ENCODE measurements around the gene PEX26. TPM values are rescaled to one million over a fixed set of nuclear protein-coding genes. Genes with fewer than 3 reads are reported as not detected.
A peak's percentile ranks its signal among the peaks of the same experiment; 100 is the strongest.

The PEX26 gene
- total RNA-seq, 2 donors from 2014 or later, result 53.4 to 70.5 TPM

DNA sequence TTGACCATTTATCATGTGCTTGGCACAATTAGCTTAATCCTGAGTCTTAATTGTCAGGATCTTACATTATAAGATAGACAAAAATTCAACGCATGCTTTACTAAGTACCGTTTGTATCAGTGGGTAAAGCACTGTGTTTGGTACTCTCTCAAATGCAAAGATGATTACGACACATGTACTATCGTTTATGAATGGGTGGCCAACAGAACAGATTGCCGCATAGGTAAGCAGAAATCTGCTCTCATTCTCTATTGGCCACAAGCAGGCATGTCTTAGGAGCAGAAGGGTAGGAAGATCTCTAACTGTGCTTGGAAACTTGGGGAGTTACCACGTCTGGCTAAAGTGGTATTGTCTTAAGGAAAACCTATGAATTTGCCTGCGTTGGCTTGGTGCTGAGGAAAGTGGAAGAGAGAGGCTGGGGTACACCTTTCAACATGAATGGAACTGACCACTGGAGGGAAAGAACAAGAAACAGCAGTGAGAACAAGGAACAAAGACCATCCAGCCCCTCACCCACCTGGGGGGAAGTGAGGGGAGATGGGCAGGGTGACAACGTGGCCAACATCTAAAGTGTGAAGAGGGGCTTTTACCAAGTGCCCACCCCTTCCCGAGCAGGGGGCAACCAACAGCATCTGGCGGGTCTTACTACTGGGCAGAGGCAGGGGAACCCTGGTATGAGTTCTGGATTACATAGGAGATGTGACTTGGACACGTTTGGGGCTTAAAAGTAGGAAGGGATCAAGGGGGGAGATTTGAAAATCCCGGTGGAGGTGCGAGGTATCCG, 31.8 kb downstream of the PEX26 start:
- Mint-ChIP-seq H3K27me3 (peaks cover 14% of the 10 kb centered on the region), H3K4me1 (peaks cover 47% of the 10 kb centered on the region), H3K9me3 (no peaks in the 10 kb centered on the region), H3K27ac (peak overlapping the region; percentile 23), H3K4me3 (peak overlapping the region; percentile 68), H3K36me3 (ENCODE audit: low read depth) (peaks cover 7% of the 10 kb centered on the region)
- no peak for ATAC-seq (replicated peaks)

DNA sequence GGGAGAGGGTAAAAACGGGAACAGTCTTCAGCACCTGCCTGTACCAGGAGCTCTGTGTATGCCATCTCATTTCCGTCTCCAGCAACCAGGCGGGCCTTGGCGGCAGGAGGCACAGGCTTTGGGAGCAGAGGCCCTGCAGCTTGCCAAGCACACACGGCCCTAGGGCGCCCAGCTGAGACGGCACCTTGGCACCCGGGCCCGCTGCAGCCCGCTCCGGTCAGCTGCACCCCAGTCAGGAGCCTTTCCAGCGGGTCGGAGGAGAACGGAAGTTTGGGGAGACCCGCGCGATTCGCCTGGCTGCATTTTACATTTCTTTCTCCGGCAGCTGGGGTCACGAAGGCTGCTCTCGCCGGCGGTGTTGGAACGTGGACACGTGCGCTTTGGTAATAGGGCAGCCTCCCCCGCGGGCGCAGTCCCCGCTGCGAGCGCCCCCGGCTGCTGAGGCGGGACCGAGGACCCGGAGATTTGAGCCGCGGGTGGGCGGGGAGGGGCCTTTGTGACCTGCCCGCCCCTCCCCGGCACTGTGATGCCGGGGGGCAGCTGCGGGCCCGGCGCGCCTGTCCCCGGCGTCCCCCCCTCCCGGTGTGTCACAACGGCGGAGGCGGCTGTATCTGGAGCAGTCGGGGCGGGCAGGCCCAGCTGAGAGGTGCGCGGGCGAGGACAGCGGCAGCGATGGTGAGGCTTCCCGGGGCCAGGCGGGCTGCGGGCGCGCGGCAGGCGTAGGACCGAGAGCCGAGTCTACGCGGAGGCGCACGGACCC, 32.6 kb downstream of the PEX26 start, which contains the start of gene TUBA8:
Gene TUBA8 (plus strand): TSS at position 616 of the 760 bp plus-strand sequence. CDS start 57 bp downstream, at position 673.
- no peaks in the 10 kb centered on the region for H3K9me3 Mint-ChIP-seq
- H3K4me1 Mint-ChIP-seq, result peaks cover 42% of the 10 kb centered on the region
- peak within 1 kb of the TSS; percentile 68 for H3K4me3 Mint-ChIP-seq
- ATAC-seq (replicated peaks), result peak; percentile 52
- H3K27ac Mint-ChIP-seq, result peak within 1 kb of the TSS; percentile 23
- H3K36me3 Mint-ChIP-seq (ENCODE audit: low read depth), result no peaks in the 10 kb centered on the region
- H3K27me3 Mint-ChIP-seq, result peaks cover 14% of the 10 kb centered on the region

GRCh38 chr22:18110954-18111758, 33.4 kb downstream of the PEX26 start:
- Mint-ChIP-seq H3K36me3 (ENCODE audit: low read depth) (no peaks in the 10 kb centered on the region), H3K4me3 (peak overlapping the region; percentile 68), H3K4me1 (peaks cover 35% of the 10 kb centered on the region), H3K27me3 (peaks cover 14% of the 10 kb centered on the region), H3K27ac (no peak overlapping the region), H3K9me3 (no peaks in the 10 kb centered on the region)
- no peak for ATAC-seq (replicated peaks)

DNA sequence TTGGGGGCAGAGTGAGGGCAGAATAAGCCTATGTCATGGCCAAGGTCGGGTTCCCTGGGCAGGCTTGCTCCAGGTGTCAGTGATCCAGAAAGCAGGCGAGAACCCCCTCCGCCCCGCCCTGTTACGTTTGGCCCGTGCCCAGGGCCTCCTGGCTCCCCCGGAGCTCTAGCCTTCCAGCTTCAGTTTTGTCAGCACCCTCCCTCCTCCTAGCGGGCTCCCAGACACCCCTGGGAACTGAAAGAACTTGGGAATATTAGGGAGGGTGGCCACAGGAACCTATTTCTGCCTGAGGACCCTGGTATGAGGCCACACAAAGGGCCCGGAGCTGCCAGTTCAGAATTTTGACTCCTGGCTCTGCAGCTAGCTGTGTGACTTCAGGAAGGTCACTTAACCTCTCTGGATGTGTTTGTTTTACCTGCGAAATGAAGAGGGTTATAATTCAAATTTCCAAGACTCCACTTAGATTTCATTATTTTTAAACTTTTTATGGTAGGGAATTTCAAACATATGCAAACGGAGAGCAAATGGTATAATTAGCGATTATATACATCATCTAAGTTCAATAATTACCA, 34.1 kb downstream of the PEX26 start:
- no peak for ATAC-seq (replicated peaks)
- H3K4me3 Mint-ChIP-seq, result peak overlapping the region; percentile 68
- no peak overlapping the region for H3K27ac Mint-ChIP-seq
- H3K36me3 Mint-ChIP-seq (ENCODE audit: low read depth), result no peaks in the 10 kb centered on the region
- H3K27me3 Mint-ChIP-seq, result peaks cover 14% of the 10 kb centered on the region
- H3K4me1 Mint-ChIP-seq, result peaks cover 32% of the 10 kb centered on the region
- no peaks in the 10 kb centered on the region for H3K9me3 Mint-ChIP-seq

- peaks cover 14% of the 10 kb centered on the region for H3K27me3 Mint-ChIP-seq
- H3K9me3 Mint-ChIP-seq, result no peaks in the 10 kb centered on the region
- no peak overlapping the region for H3K27ac Mint-ChIP-seq
- H3K36me3 Mint-ChIP-seq (ENCODE audit: low read depth), result no peaks in the 10 kb centered on the region
- peaks cover 26% of the 10 kb centered on the region for H3K4me1 Mint-ChIP-seq
- no peak overlapping the region for H3K4me3 Mint-ChIP-seq
- no peak for ATAC-seq (replicated peaks)
Observed at GRCh38 chr22:18112440-18112839, 34.6 kb downstream of the PEX26 start.

- H3K27ac Mint-ChIP-seq, result peak overlapping the region; percentile 65
Observed at GRCh38 chr22:18113680-18114394, 36.0 kb downstream of the PEX26 start.

DNA sequence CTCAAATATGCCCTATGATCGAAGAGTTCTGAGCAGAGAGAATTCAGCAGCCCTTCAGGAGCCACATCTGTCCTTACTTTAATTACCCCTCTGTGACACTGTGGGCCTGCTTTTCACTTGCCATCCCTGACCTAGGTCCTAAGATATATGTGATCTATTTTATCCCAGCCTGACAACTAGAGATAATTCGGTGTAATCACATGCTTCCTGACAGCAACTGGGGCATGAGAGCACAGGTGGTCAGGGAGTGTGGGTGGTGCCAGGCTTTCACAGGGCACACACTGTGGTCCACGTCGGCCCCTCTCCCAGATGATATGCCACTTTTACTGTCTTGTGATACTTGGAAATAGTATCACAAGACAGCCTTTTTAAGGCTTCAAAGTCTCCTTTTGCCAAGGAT, 36.7 kb downstream of the PEX26 start:
- peaks cover 28% of the 10 kb centered on the region for H3K4me1 Mint-ChIP-seq
- H3K9me3 Mint-ChIP-seq, result no peaks in the 10 kb centered on the region
- peak overlapping the region; percentile 34 for H3K4me3 Mint-ChIP-seq
- no peaks in the 10 kb centered on the region for H3K36me3 Mint-ChIP-seq (ENCODE audit: low read depth)
- H3K27ac Mint-ChIP-seq, result peak overlapping the region; percentile 65
- H3K27me3 Mint-ChIP-seq, result peaks cover 11% of the 10 kb centered on the region
- ATAC-seq (replicated peaks), result no peak

More at GRCh38 chr22:18113680-18114394, 36.0 kb downstream of the PEX26 start:
- peaks cover 24% of the 10 kb centered on the region for H3K4me1 Mint-ChIP-seq
- ATAC-seq (replicated peaks), result no peak
- peaks cover 14% of the 10 kb centered on the region for H3K27me3 Mint-ChIP-seq
- H3K36me3 Mint-ChIP-seq (ENCODE audit: low read depth), result no peaks in the 10 kb centered on the region
- H3K9me3 Mint-ChIP-seq, result no peaks in the 10 kb centered on the region
- H3K4me3 Mint-ChIP-seq, result peak overlapping the region; percentile 34

DNA sequence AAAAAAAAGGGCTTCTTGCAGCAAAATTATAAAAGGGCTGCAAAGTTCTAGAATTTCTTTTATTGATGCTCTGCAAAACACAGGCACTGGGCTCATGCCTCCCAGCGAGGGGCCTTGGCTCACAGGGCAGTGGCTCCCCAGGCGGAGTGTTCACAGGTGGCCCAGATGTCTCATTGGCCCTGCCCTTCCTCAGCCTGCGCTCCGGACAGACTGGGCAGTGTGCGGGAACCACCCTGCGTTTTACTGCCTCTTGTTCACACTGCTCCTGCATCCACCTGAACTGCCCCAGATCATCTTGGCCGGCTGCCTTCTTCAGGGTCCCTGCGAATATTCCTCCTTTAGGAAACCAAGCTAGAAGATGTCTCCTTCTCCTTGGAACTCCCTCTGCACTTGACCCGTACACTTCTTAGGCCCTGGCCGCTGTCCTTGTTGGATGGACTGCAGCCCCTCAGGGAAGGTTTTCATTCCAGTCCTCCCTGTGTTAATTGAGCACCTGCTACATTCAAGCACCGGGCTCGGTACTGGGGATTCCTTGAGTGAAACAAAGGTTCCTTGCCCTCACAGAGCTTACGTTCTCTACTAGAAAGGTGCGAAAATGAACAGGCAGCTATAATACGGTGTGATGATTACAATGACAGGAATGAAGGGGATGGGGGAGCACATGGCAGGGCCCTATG, 37.3 kb downstream of the PEX26 start:
- no peak overlapping the region for H3K27ac Mint-ChIP-seq
- no peaks in the 10 kb centered on the region for H3K36me3 Mint-ChIP-seq (ENCODE audit: low read depth)
- peaks cover 5% of the 10 kb centered on the region for H3K27me3 Mint-ChIP-seq
- no peaks in the 10 kb centered on the region for H3K9me3 Mint-ChIP-seq
- peaks cover 23% of the 10 kb centered on the region for H3K4me1 Mint-ChIP-seq
- H3K4me3 Mint-ChIP-seq, result no peak overlapping the region
- ATAC-seq (replicated peaks), result no peak

- no peak overlapping the region for H3K27ac Mint-ChIP-seq
- H3K4me1 Mint-ChIP-seq, result peaks cover 24% of the 10 kb centered on the region
- H3K27me3 Mint-ChIP-seq, result peaks cover 5% of the 10 kb centered on the region
- H3K36me3 Mint-ChIP-seq (ENCODE audit: low read depth), result no peaks in the 10 kb centered on the region
- no peaks in the 10 kb centered on the region for H3K9me3 Mint-ChIP-seq
- no peak overlapping the region for H3K4me3 Mint-ChIP-seq
- no peak for ATAC-seq (replicated peaks)
Observed at GRCh38 chr22:18115906-18116371, 38.1 kb downstream of the PEX26 start.

- no peak overlapping the region for H3K4me3 Mint-ChIP-seq
- H3K36me3 Mint-ChIP-seq (ENCODE audit: low read depth), result no peaks in the 10 kb centered on the region
- ATAC-seq (replicated peaks), result no peak
- H3K27ac Mint-ChIP-seq, result no peak overlapping the region
- H3K4me1 Mint-ChIP-seq, result peaks cover 24% of the 10 kb centered on the region
- peaks cover 5% of the 10 kb centered on the region for H3K27me3 Mint-ChIP-seq
- no peaks in the 10 kb centered on the region for H3K9me3 Mint-ChIP-seq
Observed at GRCh38 chr22:18116634-18117033, 38.8 kb downstream of the PEX26 start.

DNA sequence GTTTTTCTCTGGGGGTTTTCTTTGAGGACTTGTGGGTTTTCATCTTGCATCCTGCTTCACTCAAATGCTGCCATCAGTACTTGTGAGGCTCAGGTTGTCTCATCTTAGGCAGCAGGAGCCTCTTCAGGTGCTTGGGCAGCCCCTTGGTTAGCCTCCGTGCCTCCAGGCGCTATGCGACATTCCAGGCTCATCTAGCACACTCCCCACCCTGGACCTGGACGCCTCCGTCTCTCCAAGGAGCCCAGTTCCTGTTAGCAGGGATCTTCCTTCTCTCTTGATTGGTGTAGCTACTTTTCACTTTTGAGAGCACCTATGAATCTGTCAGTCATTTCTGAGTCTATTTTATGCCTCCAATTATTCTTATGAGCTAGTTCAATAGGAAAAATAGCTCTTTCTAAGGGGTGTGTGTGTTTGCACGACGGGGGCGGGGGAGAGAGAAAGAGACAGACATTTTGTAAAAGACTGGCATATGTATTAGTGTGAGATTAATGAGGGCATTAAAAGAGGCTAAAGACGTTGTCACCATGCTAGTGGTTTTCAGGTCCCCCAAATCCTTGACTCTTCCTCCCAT, 40.6 kb downstream of the PEX26 start:
- Mint-ChIP-seq H3K27ac (no peak overlapping the region), H3K4me1 (peaks cover 24% of the 10 kb centered on the region), H3K27me3 (peaks cover 5% of the 10 kb centered on the region), H3K4me3 (no peak overlapping the region), H3K36me3 (ENCODE audit: low read depth) (no peaks in the 10 kb centered on the region), H3K9me3 (no peaks in the 10 kb centered on the region)
- ATAC-seq (replicated peaks), result no peak

DNA sequence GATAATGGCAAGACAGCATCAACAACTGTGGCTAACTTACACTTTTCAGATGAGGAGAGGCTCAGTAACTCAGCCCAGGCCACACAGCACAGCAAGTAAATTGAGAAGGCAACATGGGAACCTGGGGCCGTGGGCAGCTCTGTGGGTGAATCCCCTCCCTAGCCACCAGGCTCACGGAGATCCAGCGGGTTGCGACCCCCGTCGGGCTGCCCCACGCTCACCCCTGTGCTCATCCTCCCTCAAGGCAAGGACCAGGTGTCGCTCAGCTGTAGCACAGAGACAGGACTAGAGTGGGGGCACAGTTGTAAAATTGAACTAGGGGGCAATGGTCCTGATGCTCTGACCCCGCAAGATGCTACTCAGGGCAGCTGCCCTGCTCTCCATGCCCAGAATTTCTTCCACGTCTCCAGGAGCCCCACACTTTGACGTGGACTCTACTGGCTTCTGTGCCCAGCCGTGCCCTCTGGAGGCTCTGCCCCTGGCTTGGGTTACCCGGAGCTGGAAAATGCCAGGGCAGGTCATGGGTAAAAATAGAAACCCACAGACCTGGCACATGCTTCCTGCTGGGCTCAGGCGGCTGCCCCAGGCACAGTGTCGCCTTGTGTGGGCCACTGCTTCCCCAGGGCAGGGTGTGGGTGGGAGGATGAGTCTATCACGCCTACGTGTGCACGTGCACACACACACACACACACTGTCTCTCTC, 41.8 kb downstream of the PEX26 start:
- no peaks in the 10 kb centered on the region for H3K9me3 Mint-ChIP-seq
- peak overlapping the region; percentile 20 for H3K27ac Mint-ChIP-seq
- H3K4me3 Mint-ChIP-seq, result peak overlapping the region; percentile 7
- no peaks in the 10 kb centered on the region for H3K27me3 Mint-ChIP-seq
- peaks cover 16% of the 10 kb centered on the region for H3K4me1 Mint-ChIP-seq
- peak; percentile 29 for ATAC-seq (replicated peaks)
- H3K36me3 Mint-ChIP-seq (ENCODE audit: low read depth), result no peaks in the 10 kb centered on the region
